AG09319 (cell line): Measurements from ENCODE around the gene ACE.

Experiments
- DNase-seq: peaks from one replicate; pipeline ENCODE4 v3.0.0-alpha.2; 2010; ENCODE audit warnings: low read depth; ENCODE audit errors: extremely low read depth
- TF ChIP-seq, protein P1 (sequence below): IDR thresholded peaks from 2 replicates; pipeline ENCODE4 v1.5.1; 2011; ENCODE audit warnings: low read depth, mild to moderate bottlenecking, inconsistent platforms, low read length, moderate library complexity

Gene ACE

DNA sequence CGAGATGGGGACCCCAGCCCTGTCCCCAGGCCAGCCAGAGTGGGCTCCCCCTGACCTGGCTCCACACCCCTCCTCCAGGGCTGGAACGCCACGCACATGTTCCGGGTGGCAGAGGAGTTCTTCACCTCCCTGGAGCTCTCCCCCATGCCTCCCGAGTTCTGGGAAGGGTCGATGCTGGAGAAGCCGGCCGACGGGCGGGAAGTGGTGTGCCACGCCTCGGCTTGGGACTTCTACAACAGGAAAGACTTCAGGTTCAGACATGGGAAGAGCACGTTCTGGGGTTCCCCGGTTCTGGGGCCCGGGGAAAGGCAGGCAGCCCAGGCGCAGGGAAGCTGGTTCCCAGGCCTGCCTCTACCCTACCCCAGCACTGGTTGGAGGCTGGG lies 4.6 kb downstream of the ACE start:
- DNase-seq: no peak
- TF ChIP-seq, protein P1, sequence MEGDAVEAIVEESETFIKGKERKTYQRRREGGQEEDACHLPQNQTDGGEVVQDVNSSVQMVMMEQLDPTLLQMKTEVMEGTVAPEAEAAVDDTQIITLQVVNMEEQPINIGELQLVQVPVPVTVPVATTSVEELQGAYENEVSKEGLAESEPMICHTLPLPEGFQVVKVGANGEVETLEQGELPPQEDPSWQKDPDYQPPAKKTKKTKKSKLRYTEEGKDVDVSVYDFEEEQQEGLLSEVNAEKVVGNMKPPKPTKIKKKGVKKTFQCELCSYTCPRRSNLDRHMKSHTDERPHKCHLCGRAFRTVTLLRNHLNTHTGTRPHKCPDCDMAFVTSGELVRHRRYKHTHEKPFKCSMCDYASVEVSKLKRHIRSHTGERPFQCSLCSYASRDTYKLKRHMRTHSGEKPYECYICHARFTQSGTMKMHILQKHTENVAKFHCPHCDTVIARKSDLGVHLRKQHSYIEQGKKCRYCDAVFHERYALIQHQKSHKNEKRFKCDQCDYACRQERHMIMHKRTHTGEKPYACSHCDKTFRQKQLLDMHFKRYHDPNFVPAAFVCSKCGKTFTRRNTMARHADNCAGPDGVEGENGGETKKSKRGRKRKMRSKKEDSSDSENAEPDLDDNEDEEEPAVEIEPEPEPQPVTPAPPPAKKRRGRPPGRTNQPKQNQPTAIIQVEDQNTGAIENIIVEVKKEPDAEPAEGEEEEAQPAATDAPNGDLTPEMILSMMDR: no peak

DNA sequence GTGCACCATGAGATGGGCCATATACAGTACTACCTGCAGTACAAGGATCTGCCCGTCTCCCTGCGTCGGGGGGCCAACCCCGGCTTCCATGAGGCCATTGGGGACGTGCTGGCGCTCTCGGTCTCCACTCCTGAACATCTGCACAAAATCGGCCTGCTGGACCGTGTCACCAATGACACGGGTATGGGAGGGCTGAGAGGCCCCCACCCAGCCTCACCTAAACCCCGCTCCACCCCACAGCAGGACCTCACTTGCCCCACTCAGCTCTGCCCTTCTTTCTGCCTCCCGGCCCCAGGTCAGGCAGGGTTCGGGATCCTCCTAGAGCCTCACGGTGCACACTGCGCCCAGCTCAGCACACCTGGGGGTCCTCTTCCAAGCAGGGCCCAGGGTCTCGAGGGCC lies 5.6 kb downstream of the ACE start:
- DNase-seq: no peak
- TF ChIP-seq, protein P1: no peak

DNA sequence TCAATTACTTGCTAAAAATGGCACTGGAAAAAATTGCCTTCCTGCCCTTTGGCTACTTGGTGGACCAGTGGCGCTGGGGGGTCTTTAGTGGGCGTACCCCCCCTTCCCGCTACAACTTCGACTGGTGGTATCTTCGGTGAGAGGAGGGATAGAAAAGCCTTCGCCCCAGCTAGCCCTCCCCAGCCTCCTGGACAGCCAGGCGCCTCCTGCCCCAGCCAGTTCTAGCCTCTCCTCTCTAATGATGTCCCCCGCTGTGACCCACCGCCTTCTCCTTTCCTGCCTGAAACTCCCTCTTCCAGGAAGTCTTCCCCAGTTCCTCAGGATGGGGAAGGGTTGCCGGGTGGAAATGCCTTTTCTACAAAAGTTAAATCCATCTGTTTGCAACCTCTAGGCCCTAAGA lies 6.2 kb downstream of the ACE start:
- DNase-seq: no peak
- TF ChIP-seq, protein P1: no peak

DNA sequence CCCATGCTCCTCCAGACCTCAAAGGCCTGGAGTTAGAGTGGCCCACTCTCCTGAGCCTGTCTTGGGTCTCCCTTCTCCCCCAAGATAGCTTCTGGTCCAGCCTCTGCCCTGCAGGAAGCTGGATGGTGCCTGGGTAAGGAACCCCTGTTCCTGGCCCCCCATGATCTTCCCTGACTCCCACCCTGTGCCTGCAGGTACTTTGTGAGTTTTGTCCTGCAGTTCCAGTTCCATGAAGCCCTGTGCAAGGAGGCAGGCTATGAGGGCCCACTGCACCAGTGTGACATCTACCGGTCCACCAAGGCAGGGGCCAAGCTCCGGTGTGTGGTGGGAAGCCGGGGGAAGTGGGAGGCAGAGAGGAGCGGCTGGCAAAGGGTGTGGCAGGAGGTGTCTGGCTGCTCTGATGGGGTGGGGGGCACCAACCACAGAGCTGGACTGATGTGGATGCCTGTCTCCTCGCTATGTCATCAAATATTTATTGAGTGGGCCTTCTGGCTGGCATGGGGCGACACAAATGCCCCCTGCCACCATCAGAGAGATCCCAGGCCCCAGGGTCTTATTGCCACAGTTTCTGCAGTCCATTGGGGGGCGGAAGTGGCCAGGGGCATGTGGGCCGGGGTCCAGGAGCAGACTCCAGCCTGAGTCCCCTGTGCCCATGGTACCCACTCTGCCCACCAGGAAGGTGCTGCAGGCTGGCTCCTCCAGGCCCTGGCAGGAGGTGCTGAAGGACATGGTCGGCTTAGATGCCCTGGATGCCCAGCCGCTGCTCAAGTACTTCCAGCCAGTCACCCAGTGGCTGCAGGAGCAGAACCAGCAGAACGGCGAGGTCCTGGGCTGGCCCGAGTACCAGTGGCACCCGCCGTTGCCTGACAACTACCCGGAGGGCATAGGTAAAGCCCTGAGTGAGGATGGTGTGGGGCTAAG lies 7.1 kb downstream of the ACE start:
- DNase-seq: no peak
- TF ChIP-seq, protein P1: no peak

DNA sequence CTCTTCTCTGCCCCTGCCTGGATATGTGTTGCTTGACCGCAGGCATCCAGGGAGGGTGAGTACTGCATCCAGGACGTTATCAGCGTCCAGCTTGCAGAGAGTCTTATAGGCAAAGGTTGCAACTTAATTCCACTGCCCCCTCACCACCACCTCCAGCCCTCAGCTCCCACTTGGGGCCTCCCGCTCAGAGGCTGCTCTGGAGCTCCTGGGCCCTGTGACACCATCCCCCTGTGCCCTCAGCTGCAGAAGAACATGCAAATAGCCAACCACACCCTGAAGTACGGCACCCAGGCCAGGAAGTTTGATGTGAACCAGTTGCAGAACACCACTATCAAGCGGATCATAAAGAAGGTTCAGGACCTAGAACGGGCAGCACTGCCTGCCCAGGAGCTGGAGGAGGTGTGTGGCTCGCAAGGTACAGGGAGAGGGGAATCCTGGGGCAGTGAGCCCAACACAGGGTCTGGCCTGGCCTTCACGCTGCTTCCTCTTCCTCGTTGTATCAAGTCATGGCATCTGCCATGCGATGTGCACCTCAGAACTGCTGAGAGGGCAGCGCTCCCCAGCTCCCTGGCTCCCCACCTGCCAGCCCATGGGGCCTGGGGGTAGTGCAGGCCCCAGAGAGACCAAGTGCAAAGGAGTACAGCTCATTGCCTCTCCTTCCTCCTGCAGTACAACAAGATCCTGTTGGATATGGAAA lies 9.6 kb downstream of the ACE start:
- TF ChIP-seq, protein P1: no peak
- no peak for DNase-seq

DNA sequence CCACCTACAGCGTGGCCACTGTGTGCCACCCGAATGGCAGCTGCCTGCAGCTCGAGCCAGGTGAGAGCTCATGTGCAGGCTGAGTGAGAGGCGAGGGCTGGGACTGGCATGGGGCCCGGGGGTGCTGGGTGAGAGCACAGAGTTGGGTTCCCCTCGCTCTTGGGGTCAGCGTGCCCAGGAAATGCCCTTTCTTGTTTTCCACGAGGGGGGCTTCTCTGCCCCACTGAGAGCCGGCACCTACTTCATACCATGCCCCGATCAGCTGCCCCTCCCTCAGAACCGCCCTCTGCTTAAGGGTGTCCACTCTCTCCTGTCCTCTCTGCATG lies 10.1 kb downstream of the ACE start:
- DNase-seq: no peak
- TF ChIP-seq, protein P1: no peak

DNA sequence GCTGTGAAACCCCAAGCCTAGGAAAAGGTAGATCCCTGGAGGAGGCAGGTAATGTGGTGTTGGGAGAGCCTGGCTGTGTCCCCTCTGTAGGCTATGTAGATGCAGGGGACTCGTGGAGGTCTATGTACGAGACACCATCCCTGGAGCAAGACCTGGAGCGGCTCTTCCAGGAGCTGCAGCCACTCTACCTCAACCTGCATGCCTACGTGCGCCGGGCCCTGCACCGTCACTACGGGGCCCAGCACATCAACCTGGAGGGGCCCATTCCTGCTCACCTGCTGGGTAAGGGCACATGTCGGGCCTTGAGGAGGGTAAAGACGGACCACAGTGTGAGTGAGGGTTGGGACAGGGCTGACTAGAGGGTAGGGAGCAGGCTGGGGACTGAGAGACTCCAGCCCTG lies 12.0 kb downstream of the ACE start:
- DNase-seq: no peak
- TF ChIP-seq, protein P1: no peak
